HCT116 (cell line): ENCODE data around the gene RFWD3.

ENCODE experiments used
- CEBPB ChIP-seq: IDR thresholded peaks from 2 replicates; pipeline ENCODE4 v1.6.1; 2012; ENCODE audit warnings: low read depth
- CTCF ChIP-seq, 3 experiments: fragments of 200-600 bp in 1 of 3; sonication (generic) in 1 of 3; IDR thresholded peaks in 2 of 3; conservative IDR thresholded peaks in 1 of 3; 2 replicates each; pipeline ENCODE4 v1.5.1; 2012 to 2017; ENCODE audit warnings: low read depth in 2 of 3, low read length in 2 of 3, antibody characterized with exemption in 1 of 3, borderline replicate concordance in 1 of 3, control low read depth in 1 of 3, mild to moderate bottlenecking in 1 of 3, mixed read lengths in 1 of 3, mixed run types in 1 of 3, moderate library complexity in 1 of 3; ENCODE audit not compliant: insufficient read depth in 1 of 3
- EZH2phosphoT487 ChIP-seq: fragments of 200-600 bp; IDR thresholded peaks from 2 replicates; pipeline ENCODE4 v1.6.1; 2018; ENCODE audit warnings: antibody characterized with exemption, borderline replicate concordance
- JUND ChIP-seq: IDR thresholded peaks from 2 replicates; pipeline ENCODE4 v1.6.1; 2012
- MAX ChIP-seq: IDR thresholded peaks from 2 replicates; pipeline ENCODE4 v1.6.1; 2012
- POLR2A ChIP-seq: IDR thresholded peaks from 2 replicates; pipeline ENCODE4 v1.7.0; 2011; ENCODE audit warnings: borderline replicate concordance; ENCODE audit not compliant: insufficient read depth, insufficient read length; ENCODE audit errors: extremely low read depth
- POLR2AphosphoS5 ChIP-seq: IDR thresholded peaks from 2 replicates; pipeline ENCODE4 v1.6.1; 2011; ENCODE audit warnings: mild to moderate bottlenecking, low read depth, low read length, moderate library complexity
- SIN3A ChIP-seq: IDR thresholded peaks from 2 replicates; pipeline ENCODE4 v1.6.1; 2012; ENCODE audit warnings: low read depth
- SRF ChIP-seq: IDR thresholded peaks from 2 replicates; pipeline ENCODE4 v1.6.1; 2012; ENCODE audit warnings: low read depth
- TCF7L2 ChIP-seq: IDR thresholded peaks from 2 replicates; pipeline ENCODE4 v1.7.0; 2011; ENCODE audit warnings: borderline replicate concordance, inconsistent platforms; ENCODE audit not compliant: insufficient read depth, insufficient read length; ENCODE audit errors: extremely low read depth
- YY1 ChIP-seq: IDR thresholded peaks from 2 replicates; pipeline ENCODE4 v1.6.1; 2011; ENCODE audit warnings: low read length, low read depth, moderate library complexity, mild to moderate bottlenecking; ENCODE audit not compliant: insufficient replicate concordance; ENCODE audit errors: extremely low read depth
- TF ChIP-seq, protein P1 (sequence below): IDR thresholded peaks from 2 replicates; pipeline ENCODE4 v1.6.1; 2012; ENCODE audit warnings: low read depth

DNA sequence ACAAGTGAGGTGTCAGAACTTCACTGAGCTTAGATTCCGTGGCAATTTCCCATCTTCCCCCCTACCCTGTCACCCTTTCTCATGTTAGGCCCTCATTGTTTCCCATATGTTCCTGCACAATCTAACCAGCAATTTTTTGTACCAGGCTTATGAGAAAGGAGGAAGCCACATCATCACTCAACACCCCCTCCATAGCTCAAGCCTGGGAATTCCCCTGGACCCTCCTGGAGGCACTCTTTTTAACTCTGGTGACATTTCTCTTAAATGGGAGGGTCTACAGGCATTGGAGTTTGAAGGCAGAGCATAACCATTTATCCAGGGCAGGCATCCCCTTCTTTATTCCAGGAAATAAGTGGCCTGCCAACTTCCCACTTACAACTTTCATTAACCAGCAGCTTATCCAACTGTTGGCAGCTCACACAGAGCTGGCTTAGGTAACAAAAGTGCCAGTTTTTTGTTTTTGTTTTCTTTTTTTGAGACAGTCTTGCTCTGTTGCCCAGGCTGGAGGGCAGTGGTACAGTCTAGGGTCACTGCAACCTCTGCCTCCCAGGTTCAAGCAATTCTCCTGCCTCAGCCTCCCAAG, 49.4 kb downstream of the RFWD3 start:
- TF ChIP-seq POLR2AphosphoS5: no peak
- TF ChIP-seq TCF7L2: no peak
- TF ChIP-seq CTCF (IDR thresholded peaks at IDR 0.05 in 2 of 3, conservative IDR thresholded peaks at IDR 0.05 in 1 of 3; ENCODE audit: borderline replicate concordance in 1 of 3, insufficient read depth in 1 of 3, low read depth in 2 of 3, low read length in 2 of 3): no peak
- no peak for TF ChIP-seq MAX
- no peak for TF ChIP-seq EZH2phosphoT487
- TF ChIP-seq JUND: no peak
- no peak for TF ChIP-seq SIN3A
- TF ChIP-seq, protein P1, sequence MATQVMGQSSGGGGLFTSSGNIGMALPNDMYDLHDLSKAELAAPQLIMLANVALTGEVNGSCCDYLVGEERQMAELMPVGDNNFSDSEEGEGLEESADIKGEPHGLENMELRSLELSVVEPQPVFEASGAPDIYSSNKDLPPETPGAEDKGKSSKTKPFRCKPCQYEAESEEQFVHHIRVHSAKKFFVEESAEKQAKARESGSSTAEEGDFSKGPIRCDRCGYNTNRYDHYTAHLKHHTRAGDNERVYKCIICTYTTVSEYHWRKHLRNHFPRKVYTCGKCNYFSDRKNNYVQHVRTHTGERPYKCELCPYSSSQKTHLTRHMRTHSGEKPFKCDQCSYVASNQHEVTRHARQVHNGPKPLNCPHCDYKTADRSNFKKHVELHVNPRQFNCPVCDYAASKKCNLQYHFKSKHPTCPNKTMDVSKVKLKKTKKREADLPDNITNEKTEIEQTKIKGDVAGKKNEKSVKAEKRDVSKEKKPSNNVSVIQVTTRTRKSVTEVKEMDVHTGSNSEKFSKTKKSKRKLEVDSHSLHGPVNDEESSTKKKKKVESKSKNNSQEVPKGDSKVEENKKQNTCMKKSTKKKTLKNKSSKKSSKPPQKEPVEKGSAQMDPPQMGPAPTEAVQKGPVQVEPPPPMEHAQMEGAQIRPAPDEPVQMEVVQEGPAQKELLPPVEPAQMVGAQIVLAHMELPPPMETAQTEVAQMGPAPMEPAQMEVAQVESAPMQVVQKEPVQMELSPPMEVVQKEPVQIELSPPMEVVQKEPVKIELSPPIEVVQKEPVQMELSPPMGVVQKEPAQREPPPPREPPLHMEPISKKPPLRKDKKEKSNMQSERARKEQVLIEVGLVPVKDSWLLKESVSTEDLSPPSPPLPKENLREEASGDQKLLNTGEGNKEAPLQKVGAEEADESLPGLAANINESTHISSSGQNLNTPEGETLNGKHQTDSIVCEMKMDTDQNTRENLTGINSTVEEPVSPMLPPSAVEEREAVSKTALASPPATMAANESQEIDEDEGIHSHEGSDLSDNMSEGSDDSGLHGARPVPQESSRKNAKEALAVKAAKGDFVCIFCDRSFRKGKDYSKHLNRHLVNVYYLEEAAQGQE: no peak
- TF ChIP-seq CEBPB: no peak
- TF ChIP-seq SRF: no peak
- TF ChIP-seq POLR2A: no peak
- TF ChIP-seq YY1: no peak
